MCF 10A (cell line): ENCODE measurements around the gene ALG11. TPM values are rescaled to one million over a fixed set of nuclear protein-coding genes. Genes with fewer than 3 reads are reported as not detected.
"Not testable (repeated sequence)": the region's sequence is repeated elsewhere in the genome, so short reads cannot be mapped to it uniquely, and the experiment has no call there.

ENCODE experiments used
- BruUV-seq: library from RNA; stranded (reverse); fragments of 400-500 nt; replicated peaks from 2 replicates; lab custom pipeline; 2021; lab: Mats Ljungman, UMichigan
- CTCF ChIA-PET: fragments of 300-600 bp; sonication (Branson Sonifier 250); formaldehyde crosslinking; extraction: SDS; loops from one replicate; lab custom pipeline; 2021; ENCODE audit warnings: antibody characterized with exemption, inconsistent platforms; lab: Yijun Ruan, JAX
- POLR2A ChIA-PET: fragments of 300-600, 350-650 bp; sonication (Branson Sonifier 250); formaldehyde crosslinking; extraction: SDS; loops from one replicate; lab custom pipeline; 2020; ENCODE audit warnings: antibody characterized with exemption, inconsistent platforms; lab: Yijun Ruan, JAX
- DNase-seq: peaks from one replicate; pipeline ENCODE4 v3.0.0-alpha.2; 2018; ENCODE audit not compliant: unreplicated experiment
- H3K27ac Mint-ChIP-seq: one replicate; pipeline ENCODE4 v1.8.0; 2022; ENCODE audit warnings: mild to moderate bottlenecking, low read depth, mixed read lengths; ENCODE audit not compliant: unreplicated experiment
- H3K27me3 Mint-ChIP-seq: one replicate; pipeline ENCODE4 v1.8.0; 2022; ENCODE audit warnings: mixed read lengths; ENCODE audit not compliant: insufficient read depth, unreplicated experiment
- H3K36me3 Mint-ChIP-seq: one replicate; pipeline ENCODE4 v1.8.0; 2022; ENCODE audit warnings: mild to moderate bottlenecking, moderate library complexity, mixed read lengths; ENCODE audit not compliant: insufficient read depth, unreplicated experiment
- H3K4me1 Mint-ChIP-seq: one replicate; pipeline ENCODE4 v1.8.0; 2022; ENCODE audit warnings: mixed read lengths; ENCODE audit not compliant: insufficient read depth, unreplicated experiment
- H3K4me3 Mint-ChIP-seq: one replicate; pipeline ENCODE4 v1.8.0; 2022; ENCODE audit warnings: mild to moderate bottlenecking, moderate library complexity, mixed read lengths; ENCODE audit not compliant: unreplicated experiment
- H3K9me3 Mint-ChIP-seq: one replicate; pipeline ENCODE4 v1.8.0; 2022; ENCODE audit warnings: mixed read lengths; ENCODE audit not compliant: unreplicated experiment
- intact Hi-C: fragments of 100-400 bp; cut with micrococcal nuclease; formaldehyde crosslinking; loops from 2 replicates; pipeline ENCODE4 v1.14.1; 2022
- total RNA-seq: library from RNA; stranded (reverse); gene quantifications from 2 replicates; pipeline ENCODE4 v1.2.3, GENCODE V29; 2022
- TF ChIP-seq, protein P1 (sequence below): fragments of 200-600 bp; IDR thresholded peaks from one replicate; pipeline ENCODE4 v1.8.0; 2022; ENCODE audit warnings: antibody characterized with exemption, mild to moderate bottlenecking; ENCODE audit not compliant: unreplicated experiment

The ALG11 gene
- total RNA-seq, 1 experiment from 2014 or later, result 33.3 TPM

DNA sequence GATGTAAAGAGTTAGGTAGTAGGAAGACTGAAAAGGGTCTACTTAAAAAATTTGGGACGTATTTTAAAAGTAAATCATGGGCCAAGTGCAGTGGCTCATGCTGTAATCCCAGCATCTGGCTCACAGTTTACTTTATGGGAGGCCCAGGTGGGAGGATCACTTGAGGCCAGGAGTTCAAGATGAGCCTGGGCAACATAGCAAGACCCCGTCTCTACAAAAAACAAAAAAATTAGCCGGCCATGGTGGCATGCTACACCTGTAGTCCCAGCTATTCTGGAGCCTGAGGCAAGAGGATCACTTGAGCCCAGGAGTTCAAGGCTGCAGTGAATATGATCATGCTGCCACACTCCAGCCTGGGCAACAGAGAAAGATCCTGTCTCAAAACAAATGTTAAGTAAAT lies 35.3 kb downstream of the ALG11 start:
- Mint-ChIP-seq H3K9me3 (no peaks in the 10 kb centered on the region), H3K4me3 (no peak overlapping the region), H3K27ac (no peak overlapping the region), H3K27me3 (no peaks in the 10 kb centered on the region), H3K4me1 (no peaks in the 10 kb centered on the region), H3K36me3 (no peaks in the 10 kb centered on the region)
- CTCF ChIA-PET, result no interaction called here
- intact Hi-C loops, result no loop called here
- no TSS peak for BruUV-seq
- DNase-seq, result no peak
- TF ChIP-seq, protein P1, sequence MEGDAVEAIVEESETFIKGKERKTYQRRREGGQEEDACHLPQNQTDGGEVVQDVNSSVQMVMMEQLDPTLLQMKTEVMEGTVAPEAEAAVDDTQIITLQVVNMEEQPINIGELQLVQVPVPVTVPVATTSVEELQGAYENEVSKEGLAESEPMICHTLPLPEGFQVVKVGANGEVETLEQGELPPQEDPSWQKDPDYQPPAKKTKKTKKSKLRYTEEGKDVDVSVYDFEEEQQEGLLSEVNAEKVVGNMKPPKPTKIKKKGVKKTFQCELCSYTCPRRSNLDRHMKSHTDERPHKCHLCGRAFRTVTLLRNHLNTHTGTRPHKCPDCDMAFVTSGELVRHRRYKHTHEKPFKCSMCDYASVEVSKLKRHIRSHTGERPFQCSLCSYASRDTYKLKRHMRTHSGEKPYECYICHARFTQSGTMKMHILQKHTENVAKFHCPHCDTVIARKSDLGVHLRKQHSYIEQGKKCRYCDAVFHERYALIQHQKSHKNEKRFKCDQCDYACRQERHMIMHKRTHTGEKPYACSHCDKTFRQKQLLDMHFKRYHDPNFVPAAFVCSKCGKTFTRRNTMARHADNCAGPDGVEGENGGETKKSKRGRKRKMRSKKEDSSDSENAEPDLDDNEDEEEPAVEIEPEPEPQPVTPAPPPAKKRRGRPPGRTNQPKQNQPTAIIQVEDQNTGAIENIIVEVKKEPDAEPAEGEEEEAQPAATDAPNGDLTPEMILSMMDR, result no peak
- POLR2A ChIA-PET, result no interaction called here

DNA sequence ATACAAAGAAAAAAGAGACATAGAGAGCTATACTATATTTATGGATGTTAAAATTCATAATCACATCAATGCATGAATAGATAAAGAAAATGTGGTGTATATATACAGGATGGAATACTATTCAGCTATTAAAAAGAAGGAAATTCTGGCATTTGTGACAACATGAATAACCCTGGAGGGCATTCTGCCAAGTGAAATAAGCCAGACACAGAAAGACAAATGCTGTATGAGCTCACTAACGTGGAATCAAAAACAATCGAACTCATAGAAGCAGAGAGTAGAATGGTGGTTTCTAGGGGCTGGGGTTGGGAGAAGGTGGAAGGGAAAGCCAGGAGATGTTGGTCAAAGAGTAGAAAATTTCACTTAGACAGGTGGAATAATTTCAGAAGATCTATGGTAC lies 36.3 kb downstream of the ALG11 start:
- intact Hi-C loops, result no loop called here
- Mint-ChIP-seq H3K9me3 (no peaks in the 10 kb centered on the region), H3K4me3 (no peak overlapping the region), H3K27me3 (no peaks in the 10 kb centered on the region), H3K27ac (no peak overlapping the region), H3K36me3 (no peaks in the 10 kb centered on the region), H3K4me1 (no peaks in the 10 kb centered on the region)
- DNase-seq, result no peak
- BruUV-seq, result no TSS peak
- TF ChIP-seq, protein P1, result no peak
- CTCF ChIA-PET, result interaction anchor here (0.9 kb wide), 1 partner anchor 14 kb away, joined by 6 read pairs; no protein-coding TSS in a partner anchor
- POLR2A ChIA-PET, result interaction anchor here (0.5 kb wide), 1 partner anchor 79 kb away, joined by 3 read pairs; no protein-coding TSS in a partner anchor

DNA sequence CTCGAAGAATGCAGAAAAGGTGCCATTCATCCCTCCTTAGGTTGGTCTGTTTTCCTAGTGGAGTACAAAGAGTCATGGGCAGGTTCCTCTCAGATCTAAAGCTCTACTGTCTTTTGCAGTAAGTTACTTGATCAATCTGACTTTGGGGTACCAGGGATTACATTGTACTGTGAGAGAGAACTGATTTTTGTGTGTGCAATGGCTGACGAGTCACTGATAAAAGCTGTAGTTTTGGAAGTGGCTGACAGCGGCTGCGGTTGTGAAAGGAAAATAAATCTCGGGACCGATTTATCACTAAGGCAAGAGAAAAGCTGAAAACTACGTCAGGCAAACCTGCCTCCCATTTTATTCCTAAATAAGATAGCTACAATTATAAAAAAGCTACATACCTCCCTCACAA lies 39.2 kb downstream of the ALG11 start:
- Mint-ChIP-seq H3K27me3 (no peaks in the 10 kb centered on the region), H3K9me3 (no peaks in the 10 kb centered on the region), H3K4me3 (no peak overlapping the region), H3K27ac (no peak overlapping the region), H3K36me3 (no peaks in the 10 kb centered on the region), H3K4me1 (no peaks in the 10 kb centered on the region)
- no peak for DNase-seq
- BruUV-seq, result no TSS peak
- CTCF ChIA-PET, result no interaction called here
- TF ChIP-seq, protein P1, result no peak
- POLR2A ChIA-PET, result interaction anchor here (1.1 kb wide), 1 partner anchor 9 kb away, joined by 3 read pairs; no protein-coding TSS in a partner anchor
- intact Hi-C loops, result no loop called here

DNA sequence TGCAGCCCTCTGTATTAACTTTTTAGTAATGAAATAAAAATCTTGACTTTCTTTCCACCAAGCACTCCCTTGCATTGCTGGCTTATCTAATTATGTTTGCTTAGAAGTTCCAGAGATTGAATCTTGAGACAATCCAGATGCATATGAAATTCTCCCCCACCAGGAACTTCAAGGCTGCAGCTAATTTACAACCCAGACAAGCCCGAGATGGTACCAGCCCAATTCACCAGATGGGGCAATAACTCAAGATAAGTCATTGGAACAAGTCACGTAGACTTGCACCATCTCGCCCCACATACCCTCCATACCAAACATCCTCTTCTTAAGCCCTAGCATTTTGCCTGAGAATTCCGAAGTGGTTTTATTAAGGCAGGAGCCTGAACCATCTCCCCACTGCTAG lies 41.3 kb downstream of the ALG11 start:
- H3K9me3 Mint-ChIP-seq, result no peaks in the 10 kb centered on the region
- CTCF ChIA-PET, result no interaction called here
- TF ChIP-seq, protein P1, result no peak
- POLR2A ChIA-PET, result no interaction called here
- no peak overlapping the region for H3K4me3 Mint-ChIP-seq
- intact Hi-C loops, result no loop called here
- H3K36me3 Mint-ChIP-seq, result no peaks in the 10 kb centered on the region
- no peak for DNase-seq
- BruUV-seq, result no TSS peak
- H3K27me3 Mint-ChIP-seq, result no peaks in the 10 kb centered on the region
- no peak overlapping the region for H3K27ac Mint-ChIP-seq
- H3K4me1 Mint-ChIP-seq, result no peaks in the 10 kb centered on the region

DNA sequence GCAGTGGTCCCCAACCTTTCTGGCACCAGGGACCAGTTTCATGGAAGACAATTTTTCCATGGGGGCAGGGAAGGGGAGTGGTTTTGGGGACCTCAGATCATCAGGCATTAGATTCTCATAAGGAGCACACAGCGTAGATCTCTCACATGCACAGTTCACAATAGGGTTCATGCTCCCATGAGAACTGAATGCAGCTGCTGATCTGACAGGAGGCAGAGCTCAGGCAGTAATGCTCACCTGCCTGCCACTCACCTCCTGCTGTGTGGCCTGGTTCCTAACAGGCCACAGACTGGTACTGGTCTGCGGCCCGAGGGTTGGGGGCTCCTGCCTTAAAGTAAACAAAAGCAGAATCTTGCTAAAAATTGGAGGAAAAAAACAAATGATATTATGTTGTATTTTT lies 48.9 kb downstream of the ALG11 start:
- H3K36me3 Mint-ChIP-seq, H3K27ac Mint-ChIP-seq, H3K9me3 Mint-ChIP-seq, H3K4me1 Mint-ChIP-seq, DNase-seq, intact Hi-C loops, BruUV-seq, H3K4me3 Mint-ChIP-seq, H3K27me3 Mint-ChIP-seq, CTCF ChIA-PET: not testable (repeated sequence)
- POLR2A ChIA-PET, result interaction anchor here (0.8 to 1.2 kb wide), 2 partner anchors 11 to 66 kb away, joined by 3 read pairs; no protein-coding TSS in a partner anchor
